ENCODE data around the gene GNE.

GRCh38 chr9:36298566-36298965 lies 40.3 kb upstream of the GNE start:
- TF ChIP-seq POLR2AphosphoS5 (IDR thresholded peaks at IDR 0.05; ENCODE audit: low read depth, low read length) (no peak), REST (IDR thresholded peaks at IDR 0.05; ENCODE audit: insufficient read depth in 1 of 2, low read depth in 2 of 2, low read length in 2 of 2) (no peak)

Measured in PFSK-1 (cell line).